ENCODE data around the gene AQR. TPM values are rescaled to one million over a fixed set of nuclear protein-coding genes. Genes with fewer than 3 reads are reported as not detected.
"Not testable (repeated sequence)": the region's sequence is repeated elsewhere in the genome, so short reads cannot be mapped to it uniquely, and the experiment has no call there.

AQR gene
- total RNA-seq, 1 donor = 38.4 TPM

GRCh38 chr15:34986771-34987480 is 17.4 kb upstream of the AQR start:
- TF ChIP-seq, protein P1, sequence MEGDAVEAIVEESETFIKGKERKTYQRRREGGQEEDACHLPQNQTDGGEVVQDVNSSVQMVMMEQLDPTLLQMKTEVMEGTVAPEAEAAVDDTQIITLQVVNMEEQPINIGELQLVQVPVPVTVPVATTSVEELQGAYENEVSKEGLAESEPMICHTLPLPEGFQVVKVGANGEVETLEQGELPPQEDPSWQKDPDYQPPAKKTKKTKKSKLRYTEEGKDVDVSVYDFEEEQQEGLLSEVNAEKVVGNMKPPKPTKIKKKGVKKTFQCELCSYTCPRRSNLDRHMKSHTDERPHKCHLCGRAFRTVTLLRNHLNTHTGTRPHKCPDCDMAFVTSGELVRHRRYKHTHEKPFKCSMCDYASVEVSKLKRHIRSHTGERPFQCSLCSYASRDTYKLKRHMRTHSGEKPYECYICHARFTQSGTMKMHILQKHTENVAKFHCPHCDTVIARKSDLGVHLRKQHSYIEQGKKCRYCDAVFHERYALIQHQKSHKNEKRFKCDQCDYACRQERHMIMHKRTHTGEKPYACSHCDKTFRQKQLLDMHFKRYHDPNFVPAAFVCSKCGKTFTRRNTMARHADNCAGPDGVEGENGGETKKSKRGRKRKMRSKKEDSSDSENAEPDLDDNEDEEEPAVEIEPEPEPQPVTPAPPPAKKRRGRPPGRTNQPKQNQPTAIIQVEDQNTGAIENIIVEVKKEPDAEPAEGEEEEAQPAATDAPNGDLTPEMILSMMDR (IDR thresholded peaks at IDR 0.05; ENCODE audit: insufficient read depth, low read depth, low read length) = no peak
- DNase-seq (ENCODE audit: low read depth) = no peak
- H3K4me3 ChIP-seq (ENCODE audit: low read depth, low read length) = peak overlapping the region; percentile 73

GRCh38 chr15:34986326-34986725 is 16.8 kb upstream of the AQR start:
- H3K4me3 ChIP-seq (ENCODE audit: low read depth, low read length) = peak overlapping the region; percentile 73
- TF ChIP-seq, protein P1 (IDR thresholded peaks at IDR 0.05; ENCODE audit: insufficient read depth, low read depth, low read length) = no peak
- no peak for DNase-seq (ENCODE audit: low read depth)

DNA sequence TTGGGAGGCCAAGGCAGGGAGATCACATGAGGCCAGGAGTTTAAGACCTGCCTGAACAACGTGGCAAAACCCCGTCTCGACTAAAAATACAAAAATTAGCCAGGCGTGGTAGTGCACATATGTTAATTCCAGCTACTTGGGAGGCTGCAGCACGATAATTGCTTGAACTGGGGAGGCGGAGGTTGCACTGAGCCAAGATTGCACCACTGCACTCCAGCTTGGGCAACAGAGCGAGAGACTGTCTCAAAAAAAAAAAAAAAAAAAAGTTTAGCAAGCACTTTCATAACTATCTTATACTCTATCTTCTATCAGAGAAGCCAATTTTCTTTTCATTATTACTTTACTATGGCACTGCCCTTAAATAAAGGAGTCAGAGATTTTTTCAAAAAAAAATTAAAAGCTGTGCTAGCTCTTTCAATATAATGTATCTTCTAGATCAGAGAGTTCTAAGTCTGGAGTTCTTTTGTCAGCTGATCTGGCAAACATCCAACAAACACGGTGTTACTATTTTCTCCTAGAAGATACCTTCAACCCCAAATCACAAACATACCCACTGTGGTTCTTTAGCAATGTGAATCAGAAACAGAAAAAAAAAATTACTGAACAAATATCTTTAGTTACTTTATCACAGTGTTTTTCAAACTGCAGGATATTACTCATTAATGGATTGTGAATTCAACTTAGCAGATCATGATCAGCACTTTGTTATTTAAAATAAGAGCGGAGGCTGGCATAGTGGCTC is 15.5 kb upstream of the AQR start:
- TF ChIP-seq, protein P1 (IDR thresholded peaks at IDR 0.05; ENCODE audit: insufficient read depth, low read depth, low read length) = no peak
- peak; percentile 56 for DNase-seq (ENCODE audit: low read depth)
- peak overlapping the region; percentile 28 for H3K4me3 ChIP-seq (ENCODE audit: low read depth, low read length)

- DNase-seq (ENCODE audit: low read depth) = no peak
- no peak overlapping the region for H3K4me3 ChIP-seq (ENCODE audit: low read depth, low read length)
- TF ChIP-seq, protein P1 (IDR thresholded peaks at IDR 0.05; ENCODE audit: insufficient read depth, low read depth, low read length) = no peak
Measured at GRCh38 chr15:34976743-34977142, 7.2 kb upstream of the AQR start.

- H3K4me3 ChIP-seq (ENCODE audit: low read depth, low read length) = no peak overlapping the region
- no peak for DNase-seq (ENCODE audit: low read depth)
- TF ChIP-seq, protein P1 (IDR thresholded peaks at IDR 0.05; ENCODE audit: insufficient read depth, low read depth, low read length) = no peak
Measured at GRCh38 chr15:34976073-34976472, 6.5 kb upstream of the AQR start.

DNA sequence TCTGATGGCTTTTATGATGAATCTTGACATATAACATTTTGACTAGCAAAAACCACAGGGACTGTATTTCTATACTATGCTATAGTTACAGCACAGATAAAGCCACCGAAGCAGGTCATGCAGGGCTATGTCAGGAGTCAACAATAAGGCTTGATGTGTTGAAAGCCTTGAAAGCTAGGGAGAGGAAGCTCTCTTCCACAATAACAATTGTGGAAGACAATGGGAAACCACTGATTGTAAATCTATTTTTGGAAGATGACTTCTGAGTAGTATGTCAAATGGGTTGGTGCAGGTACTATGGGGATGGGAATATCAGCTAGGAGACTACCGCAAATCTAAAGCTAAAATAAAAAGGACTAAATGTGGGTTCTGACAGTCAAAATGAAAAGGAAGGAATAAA is 4.0 kb upstream of the AQR start:
- H3K4me3 ChIP-seq (ENCODE audit: low read depth, low read length) = no peak overlapping the region
- no peak for DNase-seq (ENCODE audit: low read depth)
- TF ChIP-seq, protein P1 (IDR thresholded peaks at IDR 0.05; ENCODE audit: insufficient read depth, low read depth, low read length) = no peak

- peak overlapping the region; percentile 87 for H3K4me3 ChIP-seq (ENCODE audit: low read depth, low read length)
- DNase-seq (ENCODE audit: low read depth) = not testable (repeated sequence)
Measured at GRCh38 chr15:34970098-34970643, 629 bp upstream of the AQR start.

Data from fibroblast of villous mesenchyme (primary cell).